Measurements from ENCODE around the gene WDR90. TPM values are rescaled to one million over a fixed set of nuclear protein-coding genes. Genes with fewer than 3 reads are reported as not detected.
A peak's percentile ranks its signal among the peaks of the same experiment; 100 is the strongest.

The WDR90 gene
- total and polyA plus RNA-seq, 2 of the 13 experiments (the other 11 are each of a cell fraction or from before 2014, with no cell fraction given): 14.9 to 28.9 TPM

GRCh38 chr16:678209-678857 is 29.2 kb downstream of the WDR90 start:
- DNase-seq (ENCODE audit: low spot score): no peak

More at GRCh38 chr16:678209-678857, 29.2 kb downstream of the WDR90 start:
- Histone ChIP-seq H3K4me2 (ENCODE audit: low read depth, low read length) (peak overlapping the region; percentile 99), H2AFZ (ENCODE audit: low read length) (no peak overlapping the region), H3K27me3 (ENCODE audit: control insufficient read depth in 1 of 2, insufficient read depth in 2 of 2, low read length in 2 of 2) (no peaks in the 10 kb centered on the region; a peak in 1 of 5 replicates), H4K20me1 (ENCODE audit: insufficient read depth, low read length) (0 out of 2 replicates have a peak, but pooled peaks cover 3% of the 10 kb centered on the region), H3K9ac (ENCODE audit: insufficient read depth, low read depth, low read length) (peak overlapping the region; percentile 75), H3K36me3 (replicated peaks in 1 of 2; ENCODE audit: control insufficient read depth in 1 of 2, insufficient read depth in 2 of 2, low read length in 2 of 2) (peaks cover 12 to 17% of the 10 kb centered on the region in 2 experiments; a peak in 4 of 5 replicates), H3K79me2 (ENCODE audit: insufficient read depth, low read length) (peaks cover 16% of the 10 kb centered on the region), H3K27ac (ENCODE audit: extremely low read length, insufficient read depth, low read length) (peak overlapping the region; percentile 80), H3K4me1 (ENCODE audit: insufficient read depth, low read length) (peaks cover 48% of the 10 kb centered on the region), H3K9me3 (ENCODE audit: low read length) (no peaks in the 10 kb centered on the region), H3K4me3 (replicated peaks in 1 of 3; ENCODE audit: insufficient read depth in 1 of 3, low read depth in 2 of 3, low read length in 3 of 3) (peak overlapping the region in 2 of 3 experiments; percentile 61 to 85; a peak in 4 of 6 replicates)
- POLR2A ChIA-PET: interaction anchor here (0.6 to 4.4 kb wide), 9 partner anchors 11 to 276 kb away, joined by 3 to 34 read pairs (median 7); partner anchors contain the start of genes ANTKMT, METTL26, RHOT2 and WDR24
- in situ Hi-C loops (cut with HindIII; ENCODE audit: extremely low pct_ligation_motif_present, low pct_unique_long_range_greater_than_20kb): no loop called here
- no TSS peak for BruUV-seq (replicated peaks)
- intact Hi-C loops (cut with micrococcal nuclease; ENCODE audit: unreplicated experiment): no loop called here
- TF ChIP-seq, protein P1, sequence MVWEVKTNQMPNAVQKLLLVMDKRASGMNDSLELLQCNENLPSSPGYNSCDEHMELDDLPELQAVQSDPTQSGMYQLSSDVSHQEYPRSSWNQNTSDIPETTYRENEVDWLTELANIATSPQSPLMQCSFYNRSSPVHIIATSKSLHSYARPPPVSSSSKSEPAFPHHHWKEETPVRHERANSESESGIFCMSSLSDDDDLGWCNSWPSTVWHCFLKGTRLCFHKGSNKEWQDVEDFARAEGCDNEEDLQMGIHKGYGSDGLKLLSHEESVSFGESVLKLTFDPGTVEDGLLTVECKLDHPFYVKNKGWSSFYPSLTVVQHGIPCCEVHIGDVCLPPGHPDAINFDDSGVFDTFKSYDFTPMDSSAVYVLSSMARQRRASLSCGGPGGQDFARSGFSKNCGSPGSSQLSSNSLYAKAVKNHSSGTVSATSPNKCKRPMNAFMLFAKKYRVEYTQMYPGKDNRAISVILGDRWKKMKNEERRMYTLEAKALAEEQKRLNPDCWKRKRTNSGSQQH (CRISPR knock-in tag; IDR thresholded peaks at IDR 0.05; ENCODE audit: low read depth): 0 out of 2 replicates have a peak, but pooled peaks have one; percentile 6
- no peak for TF ChIP-seq SIX1 (CRISPR knock-in tag; IDR thresholded peaks at IDR 0.05; ENCODE audit: borderline replicate concordance)
- TF ChIP-seq KDM5B (CRISPR knock-in tag; IDR thresholded peaks at IDR 0.05; ENCODE audit: borderline replicate concordance): 0 out of 2 replicates have a peak, but pooled peaks have one; percentile 10
- TF ChIP-seq ZNF687 (CRISPR knock-in tag; IDR thresholded peaks at IDR 0.05): peak; percentile 3; the same call in 1 of the 2 replicates
- peak; percentile 19 for TF ChIP-seq IKZF4 (CRISPR knock-in tag; IDR thresholded peaks at IDR 0.05; ENCODE audit: borderline replicate concordance, low read depth, not compliant biosample characterization)
- TF ChIP-seq, protein P2, sequence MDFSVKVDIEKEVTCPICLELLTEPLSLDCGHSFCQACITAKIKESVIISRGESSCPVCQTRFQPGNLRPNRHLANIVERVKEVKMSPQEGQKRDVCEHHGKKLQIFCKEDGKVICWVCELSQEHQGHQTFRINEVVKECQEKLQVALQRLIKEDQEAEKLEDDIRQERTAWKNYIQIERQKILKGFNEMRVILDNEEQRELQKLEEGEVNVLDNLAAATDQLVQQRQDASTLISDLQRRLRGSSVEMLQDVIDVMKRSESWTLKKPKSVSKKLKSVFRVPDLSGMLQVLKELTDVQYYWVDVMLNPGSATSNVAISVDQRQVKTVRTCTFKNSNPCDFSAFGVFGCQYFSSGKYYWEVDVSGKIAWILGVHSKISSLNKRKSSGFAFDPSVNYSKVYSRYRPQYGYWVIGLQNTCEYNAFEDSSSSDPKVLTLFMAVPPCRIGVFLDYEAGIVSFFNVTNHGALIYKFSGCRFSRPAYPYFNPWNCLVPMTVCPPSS (IDR thresholded peaks at IDR 0.05): no peak
- 0 out of 2 replicates have a peak, but pooled peaks have one; percentile 35 for TF ChIP-seq NCOA1 (CRISPR knock-in tag; IDR thresholded peaks at IDR 0.05)
- TF ChIP-seq ZSCAN21 (CRISPR knock-in tag; IDR thresholded peaks at IDR 0.05; ENCODE audit: borderline replicate concordance): 0 out of 2 replicates have a peak, but pooled peaks have one; percentile 6
- peak; percentile 22; the same call in 1 of the 2 replicates for TF ChIP-seq PATZ1 (CRISPR knock-in tag; IDR thresholded peaks at IDR 0.05)
- TF ChIP-seq ZNF776 (CRISPR knock-in tag; IDR thresholded peaks at IDR 0.05): peak; percentile 39; the same call in 1 of the 2 replicates
- TF ChIP-seq POGZ (CRISPR knock-in tag; IDR thresholded peaks at IDR 0.05): 0 out of 2 replicates have a peak, but pooled peaks have one; percentile 24
- CTCF ChIA-PET (ENCODE audit: low intra/inter-chr PET ratio, low total read pairs): no interaction called here
- FAIRE-seq: no peak
- WGBS (ENCODE audit: low lambda C conversion rate): 66% methylated on average over 11 of the region's 21 CpGs
- ATAC-seq: peak; percentile 2
